GM19240 (cell line): ENCODE measurements around the gene KRT79.

Source experiments
- DNase-seq: peaks from one replicate; pipeline ENCODE4 v3.0.0; 2011; ENCODE audit warnings: low spot score; ENCODE audit not compliant: insufficient read length

Gene KRT79

GRCh38 chr12:52835271-52836041 lies 1.3 kb upstream of the KRT79 start:
- DNase-seq = no peak

GRCh38 chr12:52834727-52835001 lies 553 bp upstream of the KRT79 start:
- DNase-seq = no peak

- no peak for DNase-seq
Observed at GRCh38 chr12:52832985-52833905, 866 bp downstream of the KRT79 start.

GRCh38 chr12:52832451-52832850 lies 1.7 kb downstream of the KRT79 start:
- DNase-seq = no peak

GRCh38 chr12:52831251-52831650 lies 2.9 kb downstream of the KRT79 start:
- no peak for DNase-seq

- DNase-seq = no peak
Observed at GRCh38 chr12:52829986-52830770, 3.9 kb downstream of the KRT79 start.

- no peak for DNase-seq
Observed at GRCh38 chr12:52828591-52829021, 5.5 kb downstream of the KRT79 start.

- DNase-seq = no peak
Observed at GRCh38 chr12:52828156-52828555, 6.0 kb downstream of the KRT79 start.

GRCh38 chr12:52827499-52828090 lies 6.5 kb downstream of the KRT79 start:
- no peak for DNase-seq

- DNase-seq = no peak
Observed at GRCh38 chr12:52826611-52827498, 7.3 kb downstream of the KRT79 start.

- DNase-seq = no peak
Observed at GRCh38 chr12:52825961-52826360, 8.2 kb downstream of the KRT79 start.

- no peak for DNase-seq
Observed at GRCh38 chr12:52824741-52825410, 9.2 kb downstream of the KRT79 start.

GRCh38 chr12:52823761-52824450 lies 10.2 kb downstream of the KRT79 start:
- DNase-seq = no peak

- DNase-seq = no peak
Observed at GRCh38 chr12:52822771-52823510, 11.2 kb downstream of the KRT79 start.

GRCh38 chr12:52821826-52822660 lies 12.1 kb downstream of the KRT79 start:
- no peak for DNase-seq

GRCh38 chr12:52821071-52821730 lies 12.9 kb downstream of the KRT79 start:
- DNase-seq = no peak

- DNase-seq = no peak
Observed at GRCh38 chr12:52820521-52820920, 13.6 kb downstream of the KRT79 start.
